Stimulated activated CD4-positive, alpha-beta T cell treated with anti-CD3 and anti-CD28 coated beads, Interleukin-4, amount 100 ng/mL, for 24 hours (primary cell): ENCODE data around the gene FAM50A.
"Not testable (repeated sequence)": the region's sequence is repeated elsewhere in the genome, so short reads cannot be mapped to it uniquely, and the experiment has no call there.

Experiments used
- DNase-seq: peaks from one replicate; pipeline ENCODE4 v3.0.0-alpha.2; 2020

The FAM50A gene

GRCh38 chrX:154443992-154444754 lies at the start of gene FAM50A:
FAM50A (plus strand) TSS chrX:154444141; CDS start chrX:154444236, 95 bp downstream.
- peak; percentile 72 for DNase-seq

GRCh38 chrX:154396363-154396762 lies 47.6 kb upstream of the FAM50A start:
- DNase-seq: not testable (repeated sequence)

GRCh38 chrX:154396973-154397887 lies 46.7 kb upstream of the FAM50A start:
- DNase-seq: peak; percentile 75

GRCh38 chrX:154397888-154398667 lies 45.9 kb upstream of the FAM50A start, which contains the start of gene RPL10:
RPL10 (plus strand) TSS chrX:154398377; CDS start chrX:154398520, 143 bp downstream.
- peak; percentile 90 for DNase-seq

GRCh38 chrX:154398668-154399526 lies 45.0 kb upstream of the FAM50A start:
- peak; percentile 85 for DNase-seq

- no peak for DNase-seq
These were observed 44.2 kb upstream of the FAM50A start for GRCh38 chrX:154399527-154400368.

- not testable (repeated sequence) for DNase-seq
These were observed 43.5 kb upstream of the FAM50A start for GRCh38 chrX:154400369-154400817.

GRCh38 chrX:154401045-154401799 lies 42.7 kb upstream of the FAM50A start:
- peak; percentile 36 for DNase-seq

- DNase-seq: no peak
These were observed 41.9 kb upstream of the FAM50A start for GRCh38 chrX:154401918-154402621.

GRCh38 chrX:154402622-154403127 lies 41.3 kb upstream of the FAM50A start:
- DNase-seq: no peak

- DNase-seq: no peak
These were observed 40.7 kb upstream of the FAM50A start for GRCh38 chrX:154403192-154403591.

GRCh38 chrX:154403858-154404257 lies 40.1 kb upstream of the FAM50A start:
- no peak for DNase-seq

GRCh38 chrX:154404625-154405192 lies 39.2 kb upstream of the FAM50A start:
- no peak for DNase-seq

- DNase-seq: no peak
These were observed 35.2 kb upstream of the FAM50A start for GRCh38 chrX:154408659-154409221.

GRCh38 chrX:154409222-154409871 lies 34.6 kb upstream of the FAM50A start, which contains the start of gene DNASE1L1:
DNASE1L1 (minus strand) TSS chrX:154409254; CDS start chrX:154405568, 3,686 bp downstream.
- DNase-seq: no peak

GRCh38 chrX:154411981-154412340 lies 32.0 kb upstream of the FAM50A start:
- DNase-seq: peak; percentile 59

GRCh38 chrX:154412468-154412867 lies 31.5 kb upstream of the FAM50A start:
- no peak for DNase-seq

GRCh38 chrX:154413142-154413541 lies 30.8 kb upstream of the FAM50A start:
- no peak for DNase-seq
